Stomach smooth muscle (tissue), 2 donors: ENCODE measurements around the gene CALHM3.

Experiments
- H3K27ac ChIP-seq: one replicate; pipeline ENCODE4 v1.7.0; 2013; ENCODE audit warnings: mild to moderate bottlenecking, low read length, inconsistent platforms
- H3K27me3 ChIP-seq, 2 donors: one replicate each; pipeline ENCODE4 v1.7.0; 2013; ENCODE audit warnings: low read length in 2 of 2; ENCODE audit not compliant: insufficient read depth in 2 of 2, control insufficient read depth in 1 of 2
- H3K36me3 ChIP-seq, 2 donors: one replicate each; pipeline ENCODE4 v1.7.0; 2013; ENCODE audit warnings: low read length in 2 of 2; ENCODE audit not compliant: control insufficient read depth in 2 of 2, insufficient read depth in 2 of 2
- H3K4me1 ChIP-seq: one replicate; pipeline ENCODE4 v1.7.0; 2013; ENCODE audit warnings: low read length; ENCODE audit not compliant: control insufficient read depth, insufficient read depth
- H3K4me3 ChIP-seq, 2 donors: one replicate each; pipeline ENCODE4 v1.7.0; 2013; ENCODE audit warnings: low read length in 2 of 2
- H3K9ac ChIP-seq, 2 donors: one replicate each; pipeline ENCODE4 v1.7.0; 2013; ENCODE audit warnings: low read length in 2 of 2, mild to moderate bottlenecking in 1 of 2
- H3K9me3 ChIP-seq, 2 donors: one replicate each; pipeline ENCODE4 v1.7.0; 2013; ENCODE audit warnings: low read length in 2 of 2; ENCODE audit not compliant: control insufficient read depth in 2 of 2
- donor health status: healthy.
- donor health status: Pancreatic carcinoma.

The CALHM3 gene

GRCh38 chr10:103457896-103458583, 21.0 kb downstream of the CALHM3 start:
- Histone ChIP-seq H3K9ac (no peak overlapping the region), H3K4me1 (peaks cover under 1% of the 10 kb centered on the region), H3K36me3 (no peaks in the 10 kb centered on the region), H3K4me3 (no peak overlapping the region), H3K27me3 (no peaks in the 10 kb centered on the region), H3K9me3 (no peaks in the 10 kb centered on the region), H3K27ac (no peak overlapping the region)

DNA sequence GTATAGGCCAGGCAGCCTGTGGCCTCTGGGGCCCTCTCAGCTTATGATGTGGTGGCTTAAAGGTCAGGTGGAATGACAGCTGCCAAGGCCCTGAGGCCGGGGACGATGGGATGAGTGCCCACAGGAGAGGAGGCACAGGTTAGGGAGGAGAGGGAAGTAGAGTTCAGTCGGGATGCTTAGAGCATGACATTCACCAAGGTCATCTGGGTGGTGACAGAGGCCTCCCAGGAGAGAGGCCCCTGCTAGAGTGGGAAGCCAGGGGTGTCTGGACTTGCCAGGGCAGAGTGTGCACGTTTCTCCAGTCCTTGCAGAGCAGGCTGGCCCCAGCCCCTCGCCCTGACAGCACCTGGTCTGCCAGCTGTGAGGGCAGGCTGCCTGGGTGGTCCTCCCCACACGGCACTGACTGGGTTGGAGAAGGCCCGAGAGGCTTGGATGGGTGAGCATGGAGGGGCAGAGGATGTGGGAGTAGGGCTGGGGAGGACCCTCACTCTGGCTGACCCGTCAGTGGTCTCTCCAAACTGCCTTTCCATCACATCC, 21.8 kb downstream of the CALHM3 start:
- Histone ChIP-seq H3K27ac (no peak overlapping the region), H3K36me3 (no peaks in the 10 kb centered on the region), H3K9ac (no peak overlapping the region), H3K4me3 (no peak overlapping the region), H3K9me3 (no peaks in the 10 kb centered on the region), H3K27me3 (no peaks in the 10 kb centered on the region), H3K4me1 (peaks cover 9% of the 10 kb centered on the region)

GRCh38 chr10:103456074-103456660, 22.9 kb downstream of the CALHM3 start:
- Histone ChIP-seq H3K27ac (no peak overlapping the region), H3K36me3 (no peaks in the 10 kb centered on the region), H3K27me3 (no peaks in the 10 kb centered on the region), H3K4me1 (peaks cover 17% of the 10 kb centered on the region), H3K9ac (no peak overlapping the region), H3K4me3 (no peak overlapping the region), H3K9me3 (no peaks in the 10 kb centered on the region)

- H3K27ac ChIP-seq = no peak overlapping the region
- no peaks in the 10 kb centered on the region for H3K27me3 ChIP-seq
- peaks cover 24% of the 10 kb centered on the region for H3K4me1 ChIP-seq
- no peak overlapping the region for H3K4me3 ChIP-seq
- peaks cover 0 to 2% of the 10 kb centered on the region in 2 donors for H3K36me3 ChIP-seq
- H3K9ac ChIP-seq = no peak overlapping the region
- H3K9me3 ChIP-seq = no peaks in the 10 kb centered on the region
Measured at GRCh38 chr10:103455235-103455634, 23.8 kb downstream of the CALHM3 start.

DNA sequence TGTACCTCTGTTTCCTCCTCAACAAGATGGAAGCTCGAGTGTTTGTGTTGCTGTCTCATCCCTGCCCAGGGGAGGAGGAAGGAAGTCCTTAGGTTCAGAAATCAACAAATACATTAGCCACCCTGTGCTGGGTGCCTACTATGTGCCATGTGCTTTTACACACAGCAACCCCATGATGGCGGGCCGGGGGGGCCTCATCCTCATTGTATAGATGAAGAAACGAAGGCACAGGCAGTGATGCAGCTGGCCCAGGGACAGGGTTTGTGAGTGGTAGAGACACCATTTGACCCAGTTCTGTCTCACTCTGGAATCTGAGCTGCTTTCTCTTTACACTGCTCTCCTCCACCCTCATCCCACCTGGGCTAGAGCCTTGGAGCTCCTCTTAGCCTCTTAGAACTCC, 25.0 kb downstream of the CALHM3 start:
- Histone ChIP-seq H3K27ac (no peak overlapping the region), H3K4me1 (peaks cover 36% of the 10 kb centered on the region), H3K9me3 (no peaks in the 10 kb centered on the region), H3K27me3 (no peaks in the 10 kb centered on the region), H3K36me3 (peaks cover 7% of the 10 kb centered on the region in 2 donors), H3K4me3 (no peak overlapping the region), H3K9ac (no peak overlapping the region)

DNA sequence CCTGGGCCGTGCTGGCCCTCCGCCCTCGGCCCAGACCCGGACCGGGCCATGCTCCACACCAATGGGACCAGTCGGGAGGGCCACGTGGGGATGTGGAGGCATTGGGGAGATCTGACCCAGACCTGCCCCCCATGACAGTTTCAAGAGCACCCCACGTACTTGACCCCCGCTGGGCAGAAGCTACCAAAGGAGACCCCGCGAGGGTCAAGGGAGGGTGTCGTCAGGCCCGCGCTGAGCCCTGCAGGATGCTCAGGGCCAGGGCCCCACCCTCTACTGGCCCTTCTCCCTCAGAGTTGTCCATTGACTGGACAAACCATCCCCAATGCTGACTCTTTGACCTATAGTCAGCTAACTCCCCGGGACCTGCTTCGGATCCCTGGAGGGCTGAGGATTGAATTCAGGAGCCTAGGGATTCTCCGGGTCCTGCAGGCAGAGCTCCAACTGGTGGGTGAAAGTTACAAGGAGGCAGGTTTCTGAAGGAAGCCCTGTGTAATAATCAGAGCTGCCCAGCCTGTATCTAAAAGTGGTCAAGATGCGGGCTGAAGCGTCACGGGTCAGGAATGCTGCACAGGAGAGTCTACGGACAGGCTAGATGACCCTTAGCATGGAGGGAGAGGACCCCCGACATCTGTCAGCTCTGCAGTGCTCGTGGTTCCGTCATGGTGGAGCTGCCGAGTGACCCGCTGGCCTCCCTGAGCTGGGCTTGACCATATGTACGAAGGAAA, 26.4 kb downstream of the CALHM3 start:
- Histone ChIP-seq H3K4me1 (peaks cover 42% of the 10 kb centered on the region), H3K4me3 (peak overlapping the region; percentile 74 to 86)

DNA sequence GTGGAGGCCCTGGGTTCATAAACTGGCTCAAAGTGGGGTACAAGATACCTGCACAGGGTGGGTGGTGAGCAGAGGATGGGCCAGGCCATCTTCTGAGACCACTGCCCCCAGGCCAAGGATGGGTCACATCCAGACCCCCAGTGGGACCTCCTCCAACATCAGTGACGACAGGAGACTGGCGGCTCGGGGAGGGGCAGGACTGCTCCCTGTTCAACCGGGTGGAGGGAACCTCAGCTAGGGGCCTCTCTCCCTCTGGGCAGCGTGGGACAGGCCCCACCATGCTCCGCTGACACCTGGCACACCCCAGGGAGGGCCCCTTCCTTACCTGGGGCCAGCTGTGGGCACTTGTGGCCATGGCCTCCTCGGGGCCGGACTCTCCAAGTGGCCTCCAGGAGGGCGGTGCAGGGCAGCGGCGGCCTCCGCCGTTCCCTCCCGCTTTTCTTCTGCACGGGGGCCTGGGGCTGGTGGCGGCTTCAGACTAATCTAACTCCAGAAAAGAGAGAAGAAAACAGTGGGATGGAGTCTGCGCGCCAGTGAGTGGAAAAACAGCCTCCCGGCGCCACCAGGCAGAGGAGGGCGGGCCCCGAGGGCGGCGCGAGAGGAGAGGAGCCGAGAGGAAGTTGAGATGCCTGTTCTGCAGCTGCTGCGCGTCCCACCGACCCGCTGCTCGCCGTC, 27.1 kb downstream of the CALHM3 start, which contains the start of gene CALHM2:
Gene CALHM2 (minus strand): TSS at position 540 of the 675 bp plus-strand sequence. CDS start 2,429 bp downstream, outside the sequence.
- H3K27ac ChIP-seq = peak within 1 kb of the TSS; percentile 60
- H3K4me1 ChIP-seq = peaks cover 47% of the 10 kb centered on the region
- H3K9me3 ChIP-seq = no peaks in the 10 kb centered on the region
- H3K9ac ChIP-seq = peak within 1 kb of the TSS; percentile 66 to 79
- peak within 1 kb of the TSS; percentile 74 to 86 for H3K4me3 ChIP-seq
- H3K27me3 ChIP-seq = no peaks in the 10 kb centered on the region
- peaks cover 7 to 18% of the 10 kb centered on the region in 2 donors for H3K36me3 ChIP-seq

More for the DNA sequence above, 26.4 kb downstream of the CALHM3 start:
- Histone ChIP-seq H3K9me3 (no peaks in the 10 kb centered on the region), H3K27ac (peak overlapping the region; percentile 60), H3K36me3 (peaks cover 7 to 11% of the 10 kb centered on the region in 2 donors), H3K27me3 (no peaks in the 10 kb centered on the region), H3K9ac (peak overlapping the region; percentile 55 to 66)

DNA sequence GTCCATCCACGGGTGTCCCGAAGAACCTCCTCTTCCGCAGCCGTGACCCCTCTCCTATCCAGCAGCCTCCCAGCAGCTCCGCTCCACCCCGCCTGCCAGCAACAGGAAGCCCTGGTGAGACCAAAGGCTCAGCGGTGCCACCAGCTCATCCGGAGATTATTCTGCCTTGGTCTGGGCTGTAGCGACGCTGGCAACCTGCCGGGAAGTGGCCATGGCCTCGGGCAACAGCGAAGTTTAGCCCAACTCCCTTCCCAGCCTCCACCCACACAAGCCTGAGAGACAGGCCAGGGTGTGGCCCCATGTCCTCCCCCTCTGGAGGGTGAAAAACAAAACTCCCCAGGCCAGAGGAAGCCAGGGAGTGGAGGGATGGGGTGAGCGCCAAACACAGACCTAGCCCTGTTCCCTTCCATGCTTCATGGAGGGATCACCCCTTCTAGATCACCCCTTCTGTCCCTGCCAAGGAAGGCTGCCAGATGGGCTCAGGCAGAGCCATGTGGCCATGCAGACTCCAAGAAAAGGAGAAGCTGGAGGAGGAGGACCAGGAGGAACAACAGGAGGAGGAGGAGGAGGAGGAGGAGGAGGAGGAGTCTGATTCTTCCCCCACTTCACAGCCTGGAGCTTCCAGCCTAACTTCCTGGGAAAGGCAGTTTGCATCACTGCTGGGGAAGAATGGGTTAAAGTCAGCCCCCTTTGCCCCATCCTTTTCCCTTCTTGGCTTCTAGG, 27.8 kb downstream of the CALHM3 start:
- Histone ChIP-seq H3K27me3 (no peaks in the 10 kb centered on the region), H3K9ac (peak overlapping the region; percentile 66 to 79), H3K9me3 (no peaks in the 10 kb centered on the region), H3K4me1 (peaks cover 52% of the 10 kb centered on the region), H3K4me3 (peak overlapping the region; percentile 74 to 86), H3K27ac (peak overlapping the region; percentile 60), H3K36me3 (peaks cover 7 to 22% of the 10 kb centered on the region in 2 donors)

DNA sequence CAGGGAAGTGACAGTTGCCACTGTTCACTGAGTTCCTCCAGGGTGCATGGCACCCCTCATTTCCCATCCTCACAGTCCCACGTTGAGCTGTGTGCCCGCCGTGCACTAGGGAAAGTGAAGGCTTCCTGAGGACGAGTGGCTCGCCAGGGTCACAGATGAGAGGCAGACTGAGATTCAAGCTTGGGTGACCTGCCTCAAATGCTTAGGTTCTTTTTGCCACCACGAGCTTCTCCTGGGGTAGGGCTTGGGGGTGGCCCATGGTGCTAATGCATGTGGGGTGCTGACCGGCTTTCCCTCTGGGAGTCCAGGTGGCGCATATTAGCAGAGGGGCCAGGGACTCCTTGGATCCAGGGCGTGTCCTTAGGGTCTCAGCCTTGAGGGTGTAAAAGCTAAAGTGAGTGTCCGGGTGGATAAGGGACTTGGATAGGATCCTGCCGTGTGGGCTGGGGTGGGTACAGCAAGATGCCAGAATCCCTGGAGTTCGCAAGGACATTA, 28.8 kb downstream of the CALHM3 start:
- Histone ChIP-seq H3K4me1 (peaks cover 59% of the 10 kb centered on the region), H3K36me3 (peaks cover 7 to 25% of the 10 kb centered on the region in 2 donors), H3K27ac (peak overlapping the region; percentile 60), H3K9ac (peak overlapping the region; percentile 64 to 66), H3K4me3 (peak overlapping the region; percentile 74 to 86), H3K9me3 (no peaks in the 10 kb centered on the region), H3K27me3 (no peaks in the 10 kb centered on the region)
